Suppressor macrophage treated with lipopolysaccharide for 4 hours (primary cell): ENCODE results near the gene IKZF1.

Experiments
- DNase-seq: peaks from one replicate; pipeline ENCODE4 v3.0.0-alpha.2; 2020

Gene IKZF1

DNA sequence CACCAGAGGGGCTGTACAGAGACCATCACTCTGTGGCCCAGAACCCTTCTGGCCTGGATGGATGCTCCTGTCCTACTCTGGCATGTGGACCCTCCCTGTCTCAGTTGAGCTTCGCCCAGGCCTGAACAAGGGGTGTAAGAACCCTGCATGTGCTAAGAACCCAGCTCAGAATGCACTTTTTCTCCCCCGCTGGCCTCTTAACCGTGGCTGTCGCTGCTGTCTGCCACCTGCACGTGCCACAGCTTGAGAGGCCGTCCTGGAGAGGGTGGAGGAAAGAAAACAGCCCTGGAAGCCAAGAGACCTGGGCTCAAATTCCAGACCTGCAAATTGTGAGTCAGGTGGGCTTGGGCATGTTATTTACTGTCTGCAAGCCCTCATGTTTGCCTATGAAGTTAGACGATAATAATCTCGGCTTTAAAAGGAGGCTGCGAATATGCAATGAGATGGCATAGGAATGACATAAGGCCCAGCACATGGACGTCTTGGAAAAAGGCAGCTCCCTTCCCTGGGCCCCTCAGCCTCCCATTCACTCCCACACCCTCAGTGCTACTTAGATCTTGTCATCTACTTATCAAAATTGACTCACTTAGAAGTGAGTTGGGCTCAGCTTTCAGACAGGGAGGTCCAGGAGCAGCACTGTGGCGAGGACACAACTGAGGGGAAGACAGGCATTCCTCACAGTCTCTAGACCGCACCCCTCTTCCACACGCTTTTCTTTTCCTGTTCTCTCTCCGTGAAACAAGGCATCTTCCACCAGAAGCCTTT is 114.2 kb downstream of the IKZF1 start:
- no peak for DNase-seq

DNA sequence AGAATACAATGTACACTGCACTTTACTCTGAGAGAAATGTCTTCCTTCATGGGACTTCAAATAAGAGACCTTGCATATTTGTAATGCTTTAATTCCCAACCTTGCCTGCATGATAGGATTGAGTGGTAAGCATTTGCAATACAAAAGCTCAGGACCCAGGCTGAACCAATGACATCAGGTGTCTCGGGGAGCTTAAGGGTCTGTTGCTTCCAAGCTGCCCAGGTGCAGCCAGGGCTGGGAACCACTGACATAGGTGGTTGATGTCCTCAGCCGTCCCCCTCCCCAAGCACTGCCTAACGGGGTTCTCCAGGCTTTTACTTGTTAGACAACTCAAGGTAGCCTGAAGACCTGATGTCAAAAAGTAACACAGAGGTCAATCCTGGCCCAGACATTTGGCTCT is 116.5 kb downstream of the IKZF1 start:
- DNase-seq = no peak

DNA sequence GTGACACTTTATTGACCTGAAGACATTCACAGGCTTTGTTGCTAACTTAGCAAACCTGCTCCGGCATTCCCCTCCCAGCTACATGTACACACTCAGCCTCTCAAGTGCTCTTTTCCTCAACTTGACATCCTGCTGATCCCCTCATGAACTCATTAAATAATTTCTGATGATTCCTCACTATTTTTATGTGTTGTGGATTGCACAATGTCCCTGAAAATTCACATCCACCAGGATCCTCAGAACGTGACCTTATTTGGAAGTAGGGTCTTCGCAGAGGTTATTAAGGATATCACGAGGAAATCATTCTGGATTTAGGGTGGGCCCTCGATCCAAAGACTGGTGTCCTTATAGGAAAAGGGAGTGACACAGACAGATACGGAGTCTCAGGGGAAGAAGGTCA is 118.3 kb downstream of the IKZF1 start:
- DNase-seq = no peak

DNA sequence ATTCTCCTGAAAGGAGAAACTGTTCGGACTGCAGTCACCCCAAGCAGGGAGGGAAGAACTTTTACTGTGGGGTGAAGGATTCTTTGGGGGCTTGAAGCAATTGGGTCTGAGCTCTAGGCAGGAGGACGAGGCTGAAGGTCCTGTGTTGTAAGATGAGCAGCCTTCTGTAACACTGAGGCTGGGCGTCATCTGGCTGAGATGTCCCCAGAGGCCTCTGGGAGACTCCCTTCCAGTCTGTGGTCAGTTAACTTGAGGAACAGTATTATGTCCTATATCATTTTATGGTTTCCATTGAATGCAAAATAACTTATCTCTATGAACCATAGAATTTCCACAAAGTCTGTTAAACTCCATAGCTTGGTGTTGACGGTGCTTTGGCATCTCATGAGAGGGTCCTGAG is 119.3 kb downstream of the IKZF1 start:
- no peak for DNase-seq

DNA sequence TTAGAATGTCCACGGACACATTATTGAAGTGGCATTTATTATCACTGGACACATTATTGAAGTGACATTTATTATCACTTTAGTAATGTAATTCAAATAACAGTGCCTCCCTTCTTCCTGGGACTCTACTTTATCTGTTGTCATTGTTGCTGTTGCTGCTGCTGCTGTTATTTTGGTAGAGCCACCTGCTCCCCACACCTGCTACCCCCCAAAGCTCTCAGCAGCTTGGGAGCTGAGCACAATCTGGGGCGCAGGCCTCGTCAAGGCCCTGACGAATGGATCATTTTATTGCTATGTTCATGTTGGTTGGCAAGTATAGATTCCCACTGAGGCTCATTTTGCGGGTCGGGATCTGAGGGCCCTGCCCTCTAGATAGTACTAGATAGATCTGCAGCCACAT is 120.8 kb downstream of the IKZF1 start:
- DNase-seq = no peak

DNA sequence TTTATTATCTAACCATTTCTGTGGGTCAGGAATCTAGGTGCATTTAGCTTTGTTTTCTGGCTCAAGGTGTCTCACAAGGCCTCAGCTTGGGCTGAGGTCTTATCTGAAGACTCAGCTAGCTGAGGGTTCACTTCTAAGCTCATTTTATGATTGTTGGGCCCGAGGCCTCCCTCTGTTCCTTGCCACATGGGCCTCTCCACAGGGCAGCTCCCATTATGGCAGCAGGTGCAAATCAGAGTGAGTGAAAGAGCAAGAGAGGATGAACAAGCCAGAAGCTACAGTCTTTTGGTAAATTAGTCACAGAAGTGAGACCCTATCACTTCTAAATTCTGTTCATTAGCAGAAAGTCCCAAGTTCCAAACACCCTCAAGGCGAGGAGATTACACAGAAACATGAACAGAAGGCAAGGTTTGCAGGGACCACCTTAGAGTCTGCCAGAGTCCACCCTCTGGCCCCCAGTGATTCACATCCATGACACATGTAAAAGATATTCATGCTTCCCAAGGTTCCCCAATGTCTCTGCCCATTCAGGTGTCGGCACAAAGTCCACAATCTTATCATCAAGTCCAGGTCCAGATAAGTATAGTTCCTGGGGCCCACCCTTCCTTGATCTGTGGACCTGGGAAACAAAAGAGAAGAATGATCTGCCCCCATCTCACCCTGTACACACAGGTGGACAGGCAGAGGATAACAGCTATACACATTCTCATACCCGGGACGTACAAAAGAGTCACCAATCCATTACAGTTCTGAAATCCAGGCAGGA is 121.9 kb downstream of the IKZF1 start:
- DNase-seq = no peak

DNA sequence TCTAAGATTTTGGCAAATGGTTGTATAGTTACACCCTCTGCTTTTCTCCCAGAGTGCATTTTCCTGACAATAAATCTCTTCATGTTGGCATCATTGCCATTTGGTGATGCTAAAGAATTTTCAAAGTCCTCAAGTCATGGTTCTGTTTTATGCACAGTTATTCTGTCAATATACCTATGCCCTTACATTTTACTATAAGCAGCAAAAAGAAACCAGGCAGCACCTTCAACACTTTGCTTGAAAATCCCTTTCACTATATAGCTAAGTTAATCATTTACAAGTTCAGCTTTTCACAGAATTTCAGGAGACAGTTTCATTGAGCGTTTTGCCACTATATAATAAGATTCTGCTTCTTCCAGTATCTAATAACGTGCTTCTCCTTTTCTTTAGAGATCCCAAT is 123.0 kb downstream of the IKZF1 start:
- no peak for DNase-seq

DNA sequence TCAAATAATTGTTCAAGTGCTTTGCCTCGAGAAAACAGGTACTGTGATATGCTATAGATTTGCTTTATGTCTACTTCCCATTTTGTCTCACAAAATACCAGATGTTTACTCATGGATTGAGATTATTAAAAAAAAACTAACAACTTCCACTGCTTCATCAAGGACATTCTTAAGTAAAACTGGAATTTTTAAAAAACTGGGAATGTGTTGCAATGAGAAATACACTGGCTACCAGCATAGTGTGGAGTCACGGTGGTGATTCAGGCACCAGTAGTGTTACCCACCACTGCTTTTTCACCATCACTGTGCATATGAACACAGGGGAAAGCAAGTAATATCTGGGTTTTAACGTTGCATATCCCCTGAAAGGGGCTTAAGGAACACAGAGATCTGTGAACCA is 124.4 kb downstream of the IKZF1 start:
- DNase-seq = no peak

DNA sequence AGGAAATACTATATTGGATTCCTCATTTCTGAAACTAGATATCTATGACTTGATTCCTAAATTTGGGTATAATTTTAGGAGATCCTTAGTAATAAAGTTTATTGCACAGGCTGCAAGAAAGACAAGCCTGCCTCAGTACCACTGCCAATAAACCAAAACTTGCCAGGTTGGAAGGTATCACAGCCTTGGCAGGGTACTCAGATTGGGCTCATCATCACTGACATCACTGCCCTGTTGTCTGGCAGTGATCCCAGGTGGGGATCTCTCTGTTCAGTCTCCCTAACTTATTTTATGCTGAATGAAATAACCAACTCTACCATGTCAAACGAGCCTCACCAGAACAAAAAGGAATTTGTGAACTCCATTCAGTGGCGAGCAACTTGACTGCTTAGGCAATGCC is 126.8 kb downstream of the IKZF1 start:
- no peak for DNase-seq

DNA sequence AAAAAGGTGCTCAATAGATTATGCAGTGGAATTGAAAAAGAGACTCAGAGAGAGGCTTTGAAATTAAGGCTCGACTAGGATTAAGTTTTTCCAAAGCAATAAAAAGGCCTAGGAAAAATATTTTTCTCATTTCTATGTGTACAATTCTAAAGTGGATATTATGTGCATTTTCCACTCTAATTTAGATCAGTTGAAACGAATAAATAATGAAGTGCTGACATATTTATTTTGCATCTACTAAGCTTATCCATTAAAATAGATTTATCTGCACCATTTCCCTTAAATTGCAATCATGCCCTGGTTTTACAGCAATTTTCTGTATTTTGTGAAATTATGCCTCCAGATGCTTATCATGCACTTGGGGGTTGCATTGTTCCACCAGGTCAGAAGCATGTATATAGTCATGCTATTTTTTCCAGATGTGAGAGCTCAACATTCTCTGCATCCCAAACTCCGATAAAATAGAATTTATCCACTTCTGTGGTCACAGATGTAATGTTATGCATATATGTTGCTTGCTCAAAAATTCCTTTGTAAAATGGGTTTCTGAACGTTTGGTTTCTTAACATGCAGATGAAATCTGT is 127.3 kb downstream of the IKZF1 start:
- no peak for DNase-seq

DNA sequence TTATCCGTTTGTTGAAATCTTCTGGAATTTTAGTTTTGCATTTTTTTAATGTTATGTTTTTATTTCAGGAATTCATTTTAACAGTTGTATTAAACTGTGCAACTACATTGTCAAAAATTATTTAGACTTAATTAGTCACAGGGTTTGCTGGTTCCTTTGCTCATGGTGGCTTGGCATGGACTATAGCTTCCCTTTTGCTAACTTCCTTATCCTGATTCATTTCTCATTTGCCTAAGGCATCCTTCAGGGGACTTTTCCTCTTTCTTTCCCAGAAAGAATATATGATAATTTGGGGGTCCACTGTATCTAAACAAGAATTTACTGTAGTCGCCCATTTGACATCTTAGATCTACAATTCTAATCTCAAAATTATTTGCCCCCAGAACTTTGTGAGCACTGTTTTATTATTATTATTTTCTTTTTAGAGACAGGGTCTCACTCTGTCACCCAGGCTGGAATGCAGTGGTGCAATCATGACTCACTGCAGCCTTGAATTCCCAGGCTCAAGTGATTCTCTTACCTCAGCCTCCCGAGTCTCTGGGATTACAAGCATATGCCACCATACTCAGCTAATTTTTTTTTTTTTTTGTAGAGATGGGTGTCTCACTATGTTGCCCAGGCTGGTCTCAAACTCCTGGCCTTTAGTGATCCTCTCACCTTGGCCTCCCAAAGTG is 131.8 kb downstream of the IKZF1 start:
- DNase-seq = peak; percentile 80

DNA sequence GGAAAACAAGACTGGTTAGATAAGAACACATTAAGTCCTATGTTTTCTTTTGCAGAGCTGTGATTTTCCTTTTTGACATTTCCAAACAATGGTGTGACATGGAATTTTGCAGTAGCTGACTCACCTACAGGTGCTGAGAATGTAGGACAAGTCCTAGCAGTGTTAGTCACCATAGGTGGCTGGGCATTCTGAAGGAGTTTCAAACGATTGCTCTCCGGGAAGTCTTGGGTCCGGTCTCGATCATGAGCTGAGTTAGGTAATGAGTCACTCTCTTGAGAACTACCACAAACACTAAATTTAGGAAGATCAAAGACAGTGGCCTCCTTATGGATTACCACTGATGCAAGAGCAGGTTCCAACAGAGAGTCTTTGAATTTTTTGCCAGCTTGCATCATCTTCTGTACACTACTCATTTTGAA is 142.0 kb downstream of the IKZF1 start:
- DNase-seq = no peak

DNA sequence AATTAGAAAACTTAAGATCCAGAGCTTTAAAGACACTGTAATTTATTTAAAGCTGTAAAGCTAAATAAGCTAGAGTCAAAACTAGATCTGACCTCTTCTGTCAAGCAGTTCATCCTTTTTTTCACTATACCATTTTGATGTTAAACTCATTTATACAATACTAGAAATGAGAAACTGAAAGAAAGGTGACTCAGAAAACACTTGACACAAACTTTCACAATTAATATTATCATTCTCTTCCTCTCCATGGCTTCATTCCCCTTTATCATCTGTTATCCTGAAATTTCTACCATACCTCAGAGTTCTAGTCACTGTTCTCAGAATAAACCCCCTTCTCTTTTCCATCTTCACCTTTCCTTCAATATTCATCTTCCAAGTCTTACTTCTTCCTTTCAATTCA is 144.3 kb downstream of the IKZF1 start:
- peak; percentile 55 for DNase-seq

DNA sequence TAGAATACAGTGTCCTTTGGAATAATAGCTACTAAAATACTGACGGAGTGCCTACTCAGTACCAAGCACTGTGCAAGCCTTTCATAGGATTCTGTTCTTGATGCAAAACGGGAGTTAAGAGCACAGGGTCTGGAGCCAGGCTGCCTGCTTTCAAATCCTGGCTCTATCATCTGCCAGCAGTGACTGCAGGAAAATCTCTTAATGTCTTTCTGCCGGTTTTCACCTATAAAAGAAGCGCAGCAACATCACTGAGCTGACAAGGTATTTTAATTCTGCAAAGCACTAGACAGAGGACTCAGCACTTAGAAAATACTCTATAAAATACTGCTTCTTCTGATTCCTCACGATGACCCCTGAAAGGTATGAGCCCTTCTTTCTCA is 145.0 kb downstream of the IKZF1 start:
- no peak for DNase-seq

DNA sequence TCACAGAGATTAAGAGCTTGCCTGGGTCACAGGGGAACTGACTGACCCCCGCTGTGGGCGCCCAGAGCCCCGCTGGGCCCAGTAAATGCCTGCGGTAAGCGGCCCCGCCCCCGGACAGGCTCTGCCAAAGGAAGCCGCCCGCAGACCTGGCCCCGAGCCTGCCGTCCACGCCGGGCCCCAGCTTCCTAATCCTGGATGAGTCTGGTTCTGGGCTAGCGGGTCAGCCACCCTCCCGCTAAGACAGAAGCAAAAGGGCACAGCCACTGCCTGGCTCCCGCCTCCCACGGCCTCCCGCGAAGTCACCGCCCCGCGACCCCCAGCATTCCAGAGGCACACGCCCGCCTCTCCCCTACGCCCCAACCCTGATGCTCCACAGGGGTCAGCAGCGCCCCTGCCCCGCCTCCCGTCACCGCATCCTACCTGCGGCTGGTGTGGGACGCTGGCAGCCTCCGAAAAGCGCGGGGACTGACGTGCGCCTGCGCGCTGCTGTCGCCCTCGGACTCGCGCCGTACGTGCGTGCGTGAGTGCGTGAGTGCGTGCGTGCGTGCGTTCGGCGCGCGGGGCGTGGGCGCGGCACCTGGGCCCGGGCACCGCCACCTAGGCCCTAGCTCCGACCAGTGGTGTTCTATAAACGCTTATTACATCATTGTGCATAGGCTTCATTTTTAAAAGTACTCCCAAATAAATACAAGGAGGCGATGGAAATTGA is 145.5 kb downstream of the IKZF1 start, which contains the start of gene FIGNL1:
TSS of gene FIGNL1 (minus strand) at position 470 of the 709 bp plus-strand sequence. CDS start 3,063 bp downstream, outside the sequence.
- DNase-seq = peak; percentile 85

DNA sequence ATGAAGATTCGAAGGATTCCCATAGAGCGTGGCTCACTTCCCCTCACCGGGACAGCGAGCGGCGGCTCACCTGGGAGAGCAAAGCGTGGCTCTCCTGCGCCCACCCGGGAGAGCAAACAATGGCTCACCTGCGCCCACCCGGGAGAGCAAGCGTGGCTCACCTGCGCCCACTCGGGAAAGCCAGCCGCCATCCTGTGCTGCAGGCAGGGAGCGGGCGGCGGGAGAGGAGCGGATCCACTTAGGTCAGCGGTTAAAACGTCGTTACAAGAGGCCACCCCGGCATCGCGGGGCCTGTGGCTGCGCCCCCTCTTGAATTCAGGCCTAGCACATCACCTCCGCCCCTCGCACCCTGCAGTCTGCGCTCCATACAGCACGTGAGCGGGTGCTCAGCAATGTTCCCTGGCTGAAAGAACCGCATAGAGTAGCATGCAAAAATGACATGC is 146.1 kb downstream of the IKZF1 start:
- DNase-seq = no peak
